Measurements from ENCODE around the gene CDK1. TPM values are rescaled to one million over a fixed set of nuclear protein-coding genes. Genes with fewer than 3 reads are reported as not detected.

The CDK1 gene
- total RNA-seq, 1 experiment from 2014 or later: 137 TPM

DNA sequence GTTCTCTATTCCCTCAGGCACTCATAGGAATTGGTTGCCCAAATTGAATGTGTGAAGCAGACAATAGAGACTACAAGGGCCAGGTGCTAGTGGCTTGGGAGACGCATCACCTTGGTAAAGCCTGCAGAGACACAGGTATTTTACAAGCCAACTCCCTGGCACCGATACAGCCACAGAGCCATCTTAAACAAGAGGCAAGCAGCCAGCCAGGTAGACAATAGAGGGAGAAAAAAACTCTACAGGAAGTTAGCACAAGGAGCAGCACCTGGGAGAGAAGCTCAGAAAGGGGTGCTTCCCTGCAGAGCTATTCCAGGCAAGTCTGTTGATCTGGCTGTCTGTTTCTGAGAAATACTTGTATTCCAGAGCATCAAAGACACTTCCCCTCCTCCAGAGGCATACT lies 43.0 kb upstream of the CDK1 start:
- intact Hi-C loops (cut with micrococcal nuclease; ENCODE audit: unreplicated experiment): no loop called here
- H2AFZ ChIP-seq: no peak overlapping the region
- H3K9me3 ChIP-seq (ENCODE audit: insufficient read depth, low read depth): no peaks in the 10 kb centered on the region
- H3K4me1 ChIP-seq (replicated peaks; ENCODE audit: insufficient read depth): peaks cover 52% of the 10 kb centered on the region
- no peaks in the 10 kb centered on the region for H3K27me3 ChIP-seq (ENCODE audit: insufficient read depth, low read depth)
- ChIA-PET CTCF (interaction anchor here (0.6 kb wide), 1 partner anchor 378 kb away, joined by 3 read pairs; no protein-coding TSS in a partner anchor), POLR2A (ENCODE audit: unreplicated experiment) (interaction anchor here (0.6 kb wide), 2 partner anchors 46 to 73 kb away, joined by 3 read pairs; no protein-coding TSS in a partner anchor)
- peaks cover 7% of the 10 kb centered on the region; the same call in 1 of the 2 replicates for H3F3A ChIP-seq (ENCODE audit: insufficient read depth, low read depth)
- no peak overlapping the region for H3K4me2 ChIP-seq
- BruUV-seq (replicated peaks): no TSS peak
- H3K4me3 ChIP-seq: no peak overlapping the region
- H3K36me3 ChIP-seq (ENCODE audit: low read depth): no peaks in the 10 kb centered on the region
- no peak overlapping the region for H3K27ac ChIP-seq
- no peak for DNase-seq
- H4K20me1 ChIP-seq (ENCODE audit: insufficient read depth): no peaks in the 10 kb centered on the region
- H3K79me2 ChIP-seq (ENCODE audit: low read depth): peaks cover 13% of the 10 kb centered on the region
- TF ChIP-seq CTCF (conservative IDR thresholded peaks at IDR 0.05): no peak
- TF ChIP-seq EZH2 (IDR thresholded peaks at IDR 0.05; ENCODE audit: low read depth): no peak
- H3K9me2 ChIP-seq (ENCODE audit: insufficient read depth): no peaks in the 10 kb centered on the region

DNA sequence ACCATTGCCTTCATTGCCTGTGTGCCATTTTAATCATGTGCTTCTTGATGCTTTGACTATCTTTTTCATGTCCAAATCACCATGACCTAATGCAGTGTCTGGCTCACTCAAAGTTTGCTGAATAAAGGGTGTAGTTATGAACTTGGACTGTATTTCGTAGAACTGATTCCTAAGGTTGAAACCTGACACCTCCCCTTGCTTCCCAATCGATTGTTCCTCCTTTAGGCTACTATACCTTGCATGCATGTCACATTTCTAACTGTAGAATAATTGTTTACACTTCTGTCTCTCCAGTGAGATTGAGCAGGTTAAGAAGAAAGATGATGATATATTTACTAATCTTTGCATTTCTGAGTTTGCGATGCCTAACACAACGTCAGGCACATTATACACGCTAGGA lies 41.0 kb upstream of the CDK1 start:
- H3K79me2 ChIP-seq (ENCODE audit: low read depth): no peaks in the 10 kb centered on the region
- H3F3A ChIP-seq (ENCODE audit: insufficient read depth, low read depth): peaks cover 7% of the 10 kb centered on the region; the same call in 1 of the 2 replicates
- peak overlapping the region; percentile 38; the same call in 1 of the 2 replicates for H3K4me2 ChIP-seq
- intact Hi-C loops (cut with micrococcal nuclease; ENCODE audit: unreplicated experiment): no loop called here
- peak in 1 of 2 experiments; percentile 40 for DNase-seq
- H3K27me3 ChIP-seq (ENCODE audit: insufficient read depth, low read depth): no peaks in the 10 kb centered on the region
- H3K9me3 ChIP-seq (ENCODE audit: insufficient read depth, low read depth): no peaks in the 10 kb centered on the region
- BruUV-seq (replicated peaks): no TSS peak
- ChIA-PET CTCF (no interaction called here), POLR2A (ENCODE audit: unreplicated experiment) (no interaction called here)
- no peak overlapping the region for H3K27ac ChIP-seq
- H3K36me3 ChIP-seq (ENCODE audit: low read depth): no peaks in the 10 kb centered on the region
- H4K20me1 ChIP-seq (ENCODE audit: insufficient read depth): no peaks in the 10 kb centered on the region
- no peak overlapping the region for H2AFZ ChIP-seq
- TF ChIP-seq CTCF (conservative IDR thresholded peaks at IDR 0.05) (no peak), EZH2 (IDR thresholded peaks at IDR 0.05; ENCODE audit: low read depth) (no peak)
- H3K9me2 ChIP-seq (ENCODE audit: insufficient read depth): no peaks in the 10 kb centered on the region
- H3K4me3 ChIP-seq: no peak overlapping the region
- peaks cover 36% of the 10 kb centered on the region for H3K4me1 ChIP-seq (replicated peaks; ENCODE audit: insufficient read depth)

GRCh38 chr10:60739558-60739957 lies 38.7 kb upstream of the CDK1 start:
- no peaks in the 10 kb centered on the region for H3K9me2 ChIP-seq (ENCODE audit: insufficient read depth)
- H3K4me1 ChIP-seq (replicated peaks; ENCODE audit: insufficient read depth): peaks cover 29% of the 10 kb centered on the region
- no peak overlapping the region for H3K4me2 ChIP-seq
- no peak overlapping the region for H3K4me3 ChIP-seq
- peak in 1 of 2 experiments; percentile 45 for DNase-seq
- no TSS peak for BruUV-seq (replicated peaks)
- 0 out of 2 replicates have a peak overlapping the region, but pooled peaks have one; percentile 45 for H2AFZ ChIP-seq
- no peaks in the 10 kb centered on the region for H3K79me2 ChIP-seq (ENCODE audit: low read depth)
- H3K27me3 ChIP-seq (ENCODE audit: insufficient read depth, low read depth): no peaks in the 10 kb centered on the region
- TF ChIP-seq CTCF (conservative IDR thresholded peaks at IDR 0.05) (no peak), EZH2 (IDR thresholded peaks at IDR 0.05; ENCODE audit: low read depth) (no peak)
- ChIA-PET CTCF (no interaction called here), POLR2A (ENCODE audit: unreplicated experiment) (no interaction called here)
- H3K36me3 ChIP-seq (ENCODE audit: low read depth): no peaks in the 10 kb centered on the region
- peak overlapping the region; percentile 10; the same call in 1 of the 2 replicates for H3K27ac ChIP-seq
- H4K20me1 ChIP-seq (ENCODE audit: insufficient read depth): no peaks in the 10 kb centered on the region
- intact Hi-C loops (cut with micrococcal nuclease; ENCODE audit: unreplicated experiment): no loop called here
- H3K9me3 ChIP-seq (ENCODE audit: insufficient read depth, low read depth): no peaks in the 10 kb centered on the region
- H3F3A ChIP-seq (ENCODE audit: insufficient read depth, low read depth): peaks cover 7% of the 10 kb centered on the region; the same call in 1 of the 2 replicates
